Stimulated activated CD4-positive, alpha-beta T cell treated with anti-CD3 and anti-CD28 coated beads, Interleukin-1b, Interleukin-23, amount 100 ng/mL, for 48 hours (primary cell): ENCODE data around the gene PMPCB.

ENCODE experiments used
- DNase-seq: peaks from one replicate; pipeline ENCODE4 v3.0.0-alpha.2; 2020

PMPCB gene

DNA sequence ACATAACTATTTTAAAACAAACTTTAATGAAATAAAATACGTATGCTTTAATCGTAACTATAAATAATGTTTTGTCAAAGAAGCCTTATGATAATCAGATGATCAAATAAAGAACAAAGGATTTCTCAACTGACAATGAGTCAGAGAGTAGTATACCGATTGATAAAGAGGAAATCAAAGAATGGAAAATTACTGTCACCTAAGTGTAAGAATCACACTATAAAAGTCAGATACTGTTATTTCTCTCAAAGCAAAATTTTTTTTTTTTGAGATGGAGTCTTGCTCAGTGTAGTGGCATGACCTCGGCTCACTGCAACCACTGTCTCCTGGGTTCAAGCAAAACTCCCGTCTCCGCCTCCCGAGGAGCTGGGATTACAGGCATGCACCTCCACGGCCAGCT, 28.5 kb downstream of the PMPCB start:
- no peak for DNase-seq

GRCh38 chr7:103336761-103337160, 39.5 kb downstream of the PMPCB start:
- no peak for DNase-seq

DNA sequence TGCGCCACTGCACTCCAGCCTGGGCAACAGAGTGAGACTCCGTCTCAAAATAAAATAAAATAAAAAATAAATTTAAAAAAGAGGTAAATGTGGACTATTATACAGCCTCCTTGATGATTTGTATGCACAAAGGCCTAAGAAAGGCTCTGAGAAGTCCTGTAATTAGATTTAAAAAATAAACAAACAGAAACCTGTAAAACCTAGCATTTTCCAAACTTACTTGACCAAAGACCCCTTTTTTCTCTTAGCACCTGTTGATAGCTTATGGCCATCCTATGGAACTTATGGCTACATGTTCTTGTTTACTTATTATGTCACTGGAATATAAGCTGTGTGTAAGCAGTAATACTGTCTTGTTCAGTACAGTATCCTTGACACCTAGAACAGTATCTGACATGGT, 41.6 kb downstream of the PMPCB start:
- no peak for DNase-seq

- no peak for DNase-seq
Observed at GRCh38 chr7:103341466-103341865, 44.2 kb downstream of the PMPCB start.

DNA sequence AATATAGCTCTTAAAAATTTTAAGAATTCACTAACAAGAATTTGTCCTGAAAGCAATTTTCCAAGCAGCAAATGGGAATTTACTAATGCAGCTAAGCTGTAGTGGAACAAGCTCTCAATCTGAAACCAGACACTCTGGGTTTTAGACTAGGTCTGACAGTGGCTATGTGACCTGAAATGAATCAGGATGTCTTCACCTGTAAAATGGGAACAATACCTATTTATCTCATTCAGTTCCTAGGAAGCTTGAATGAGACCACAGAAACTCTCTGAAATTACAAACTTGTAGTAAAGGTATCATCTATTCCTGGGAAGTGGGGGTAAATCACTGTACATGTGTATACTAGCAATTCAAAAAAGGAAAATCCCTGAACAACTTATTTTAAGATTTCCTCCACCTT, 46.1 kb downstream of the PMPCB start:
- DNase-seq, result no peak

- peak; percentile 30 for DNase-seq
Observed at GRCh38 chr7:103343758-103344452, 46.7 kb downstream of the PMPCB start.

DNA sequence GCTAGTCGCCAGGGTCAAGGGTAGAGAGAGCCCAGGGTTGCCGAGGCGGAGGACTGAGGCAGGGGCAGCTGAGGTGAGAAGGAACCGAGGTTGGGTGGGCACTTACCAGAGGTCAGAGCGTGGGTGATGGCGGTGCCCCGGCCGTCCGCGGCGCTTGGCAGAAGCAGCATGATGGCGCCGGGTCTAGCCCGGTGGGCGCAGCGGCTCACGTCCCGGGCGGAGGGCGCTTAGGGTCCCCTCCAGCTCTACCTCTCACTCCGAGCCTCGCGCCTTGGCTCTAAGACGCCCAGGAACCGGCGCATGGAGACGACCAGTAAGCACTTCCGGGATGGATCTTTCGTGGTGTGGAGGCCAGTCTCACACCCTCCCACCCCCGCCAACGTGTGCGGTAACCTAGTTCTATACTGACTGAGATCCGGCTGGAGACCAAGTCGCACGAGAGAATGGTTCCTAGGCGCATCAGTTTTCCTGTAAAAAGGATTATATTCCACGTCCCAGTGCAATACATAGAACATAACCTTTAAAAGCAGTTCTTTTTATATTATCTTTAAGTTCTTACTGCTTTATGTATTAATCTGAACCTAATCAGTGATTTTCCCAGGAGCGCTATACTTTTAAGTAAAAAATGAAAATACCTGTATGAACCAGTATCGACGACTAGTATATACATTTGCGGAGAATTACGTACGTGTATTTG, 47.4 kb downstream of the PMPCB start, which contains the start of gene DNAJC2:
TSS of gene DNAJC2 (minus strand) at position 315 of the 697 bp plus-strand sequence. CDS start at position 170, 145 bp downstream.
- peak; percentile 88 for DNase-seq

GRCh38 chr7:103346396-103346795, 49.2 kb downstream of the PMPCB start:
- DNase-seq, result no peak

- DNase-seq, result peak; percentile 86
Observed at GRCh38 chr7:103347507-103348267, 50.5 kb downstream of the PMPCB start, which contains the start of gene PSMC2. Gene PSMC2 (plus strand): TSS chr7:103347643. CDS start chr7:103347712, 69 bp downstream.

- no peak for DNase-seq
Observed at GRCh38 chr7:103348452-103348851, 51.2 kb downstream of the PMPCB start.

DNA sequence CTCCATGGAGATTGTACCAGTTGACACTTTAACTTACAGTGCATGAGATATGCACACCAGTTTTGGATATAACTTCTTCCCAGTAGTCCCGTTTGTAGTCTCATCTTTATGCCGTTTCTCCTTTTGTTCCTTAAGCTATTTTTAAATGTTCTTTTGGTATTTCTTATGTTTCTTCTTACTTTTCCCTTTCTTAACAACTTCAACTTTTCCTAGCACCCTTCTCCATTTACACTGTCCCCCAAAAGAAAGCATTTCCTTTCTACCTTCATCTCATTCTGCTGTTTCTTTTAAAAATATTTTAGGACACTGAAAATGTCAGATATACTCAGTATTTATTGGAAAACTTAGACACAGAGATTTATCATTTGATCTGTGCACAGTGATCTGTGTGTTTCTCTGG, 51.7 kb downstream of the PMPCB start:
- no peak for DNase-seq

- DNase-seq, result no peak
Observed at GRCh38 chr7:103349805-103350204, 52.6 kb downstream of the PMPCB start.
